Gastrocnemius medialis (tissue), 4 donors: Measurements from ENCODE around the gene EHD1. TPM values are rescaled to one million over a fixed set of nuclear protein-coding genes. Genes with fewer than 3 reads are reported as not detected.

ENCODE experiments used
- ATAC-seq, 2 donors: fragments of 150-250 bp; one replicate each; pipeline ENCODE4 v1.9.1; 2016
- DNase-seq, 2 donors: peaks; one replicate each; pipeline ENCODE4 v3.0.0-alpha.2; 2019
- H3K27ac ChIP-seq, 4 donors: fragments of 200-600 bp; sonication (generic); 1 replicate in 1 of 4; 2 replicates in 3 of 4; pipeline ENCODE4 v1.5.1; 2016 to 2018; ENCODE audit warnings: mild to moderate bottlenecking in 2 of 4, moderate library complexity in 1 of 4
- H3K27me3 ChIP-seq, 3 donors: fragments of 200-600 bp; sonication (generic) in 2 of 3; 1 replicate in 1 of 3; 2 replicates in 2 of 3; pipeline versions ENCODE4 v1.5.1 to v1.6.0; 2016 to 2019; ENCODE audit warnings: mild to moderate bottlenecking in 1 of 3, moderate library complexity in 1 of 3
- H3K36me3 ChIP-seq, 2 donors: fragments of 200-600 bp; sonication (generic) in 1 of 2; one replicate each; pipeline ENCODE4 v1.5.1; 2017 to 2018
- H3K4me1 ChIP-seq, 2 donors: fragments of 200-600 bp; sonication (generic) in 1 of 2; one replicate each; pipeline ENCODE4 v1.5.1; 2016 to 2017; ENCODE audit warnings: mild to moderate bottlenecking in 2 of 2
- H3K4me3 ChIP-seq, 4 donors: fragments of 200-600 bp; sonication (generic) in 3 of 4; 1 replicate in 1 of 4; 2 replicates in 3 of 4; pipeline ENCODE4 v1.5.1; 2016 to 2019; ENCODE audit warnings: mild to moderate bottlenecking in 2 of 4
- H3K9me3 ChIP-seq, 3 donors: fragments of 200-600 bp; sonication (generic) in 2 of 3; 1 replicate in 1 of 3; 2 replicates in 2 of 3; pipeline ENCODE4 v1.5.1; 2016 to 2019
- CTCF ChIP-seq, 5 experiments: fragments of 450-650 bp in 3 of 5; fragments of 200-600 bp in 2 of 5; sonication (generic) in 2 of 5; IDR thresholded peaks in 4 of 5; conservative IDR thresholded peaks in 1 of 5; 1 replicate in 4 of 5; 2 replicates in 1 of 5; pipeline ENCODE4 v1.5.1; 2016 to 2019; ENCODE audit warnings: antibody characterized with exemption in 5 of 5, mild to moderate bottlenecking in 3 of 5, moderate library complexity in 3 of 5
- POLR2A ChIP-seq, 2 donors: fragments of 450-650 bp; IDR thresholded peaks; one replicate each; pipeline ENCODE4 v1.6.1; 2017; ENCODE audit warnings: antibody characterized with exemption in 2 of 2, mild to moderate bottlenecking in 2 of 2, moderate library complexity in 2 of 2
- in situ Hi-C, 4 donors: fragments of 200-750 bp; cut with MboI; loops; one replicate each; pipeline versions ENCODE4 v1.15.0 to v1.8.0; 2017; ENCODE audit warnings: low sequenced_read_pairs in 4 of 4
- intact Hi-C: fragments of 100-400 bp; cut with DNase I; formaldehyde crosslinking; loops from one replicate; pipeline ENCODE4 v1.15.1; 2023; ENCODE audit warnings: low total_unique reads
- total RNA-seq, 4 donors: library from RNA; depleted of rRNA; stranded (reverse); fragments of >200 nt; gene quantifications; one replicate each; pipeline versions ENCODE4 v1.1.0 to v1.2.3, GENCODE V29; 2016

Gene EHD1
- total RNA-seq, 4 donors from 2014 or later: 24.8 to 46.2 (median 31.3) TPM

- H3K36me3 ChIP-seq: peaks cover 0 to 11% of the 10 kb centered on the region in 2 donors
- DNase-seq (no peak), ATAC-seq (no peak)
- H3K4me3 ChIP-seq: no peak overlapping the region
- TF ChIP-seq POLR2A (IDR thresholded peaks at IDR 0.05) (no peak), CTCF (IDR thresholded peaks at IDR 0.05 in 4 of 5, conservative IDR thresholded peaks at IDR 0.05 in 1 of 5) (no peak)
- in situ Hi-C loops: loop anchor here in 3 of 4 donors (5.0 kb wide), 1 partner anchor 45 kb away; no protein-coding TSS in a partner anchor
- peaks cover 9 to 12% of the 10 kb centered on the region in 2 donors for H3K4me1 ChIP-seq
- H3K27me3 ChIP-seq: no peaks in the 10 kb centered on the region
- intact Hi-C loops: no loop called here
- H3K9me3 ChIP-seq: no peaks in the 10 kb centered on the region
- H3K27ac ChIP-seq: peak overlapping the region in 1 of 4 donors; percentile 54
Observed at GRCh38 chr11:64891880-64892279, 13.5 kb upstream of the EHD1 start.

- Histone ChIP-seq H3K9me3 (no peaks in the 10 kb centered on the region), H3K27me3 (no peaks in the 10 kb centered on the region), H3K36me3 (peaks cover 0 to 7% of the 10 kb centered on the region in 2 donors), H3K27ac (peak overlapping the region in 1 of 4 donors; percentile 54), H3K4me3 (no peak overlapping the region), H3K4me1 (peaks cover 9 to 12% of the 10 kb centered on the region in 2 donors)
- in situ Hi-C loops: loop anchor here in 3 of 4 donors (5.0 kb wide), 1 partner anchor 44 kb away; no protein-coding TSS in a partner anchor
- intact Hi-C loops: no loop called here
- no peak for TF ChIP-seq CTCF (IDR thresholded peaks at IDR 0.05 in 4 of 5, conservative IDR thresholded peaks at IDR 0.05 in 1 of 5)
- no peak for TF ChIP-seq POLR2A (IDR thresholded peaks at IDR 0.05)
- ATAC-seq (no peak), DNase-seq (no peak)
Observed at GRCh38 chr11:64891215-64891848, 12.9 kb upstream of the EHD1 start.

- TF ChIP-seq POLR2A (IDR thresholded peaks at IDR 0.05): no peak
- no peak for TF ChIP-seq CTCF (IDR thresholded peaks at IDR 0.05 in 4 of 5, conservative IDR thresholded peaks at IDR 0.05 in 1 of 5)
- H3K36me3 ChIP-seq: peaks cover 0 to 7% of the 10 kb centered on the region in 2 donors
- ATAC-seq: no peak
- no peak overlapping the region for H3K27ac ChIP-seq
- H3K9me3 ChIP-seq: no peaks in the 10 kb centered on the region
- no peak for DNase-seq
- intact Hi-C loops: no loop called here
- no peak overlapping the region for H3K4me3 ChIP-seq
- H3K4me1 ChIP-seq: peaks cover 9 to 12% of the 10 kb centered on the region in 2 donors
- H3K27me3 ChIP-seq: no peaks in the 10 kb centered on the region
- in situ Hi-C loops: loop anchor here in 3 of 4 donors (5.0 kb wide), 1 partner anchor 43 kb away; no protein-coding TSS in a partner anchor
Observed at GRCh38 chr11:64890522-64890939, 12.1 kb upstream of the EHD1 start.

- intact Hi-C loops: loop anchor here (1.0 kb wide), 1 partner anchor 42 kb away; no protein-coding TSS in a partner anchor
- H3K27ac ChIP-seq: no peak overlapping the region
Observed at GRCh38 chr11:64888729-64889511, 10.5 kb upstream of the EHD1 start.

More at GRCh38 chr11:64888729-64889511, 10.5 kb upstream of the EHD1 start:
- DNase-seq: no peak
- Histone ChIP-seq H3K4me1 (peaks cover 8 to 9% of the 10 kb centered on the region in 2 donors), H3K36me3 (no peaks in the 10 kb centered on the region), H3K4me3 (no peak overlapping the region), H3K9me3 (no peaks in the 10 kb centered on the region), H3K27me3 (no peaks in the 10 kb centered on the region)
- in situ Hi-C loops: loop anchor here in 1 of 4 donors (5.0 kb wide), 1 partner anchor 42 kb away; no protein-coding TSS in a partner anchor
- TF ChIP-seq POLR2A (IDR thresholded peaks at IDR 0.05): no peak
- no peak for TF ChIP-seq CTCF (IDR thresholded peaks at IDR 0.05 in 4 of 5, conservative IDR thresholded peaks at IDR 0.05 in 1 of 5)
- ATAC-seq: no peak
